Measurements from ENCODE around the gene APOBEC3C.
"Not testable (repeated sequence)": the region's sequence is repeated elsewhere in the genome, so short reads cannot be mapped to it uniquely, and the experiment has no call there.

The APOBEC3C gene

DNA sequence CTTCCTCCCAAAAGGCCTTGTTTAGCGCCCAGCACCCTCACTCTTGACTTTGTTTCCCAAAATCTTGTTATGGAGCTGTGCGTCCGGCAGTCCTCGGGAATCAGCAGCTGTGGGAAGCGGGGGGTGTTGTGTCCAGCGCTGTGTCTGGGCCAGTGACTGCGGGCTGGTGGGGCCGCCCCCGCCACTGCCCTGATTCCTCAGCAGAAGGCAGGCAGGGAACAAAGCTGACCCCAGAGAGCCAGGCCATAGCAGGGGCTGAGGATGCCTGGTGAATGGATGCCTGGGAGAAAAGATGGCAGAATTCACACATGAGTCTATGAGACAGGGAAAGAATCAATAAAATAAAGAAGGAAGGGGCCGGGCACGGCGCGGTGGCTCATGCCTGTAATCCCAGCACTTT, 2.5 kb downstream of the APOBEC3C start:
- DNase-seq (ENCODE audit: insufficient read length) (no peak), FAIRE-seq (no peak)
- TF ChIP-seq POLR2A (IDR thresholded peaks at IDR 0.05; ENCODE audit: low read depth, low read length) (no peak), TAF1 (IDR thresholded peaks at IDR 0.05; ENCODE audit: borderline replicate concordance, low read depth, low read length) (no peak), POLR2AphosphoS5 (IDR thresholded peaks at IDR 0.05; ENCODE audit: low read depth, low read length) (no peak)

DNA sequence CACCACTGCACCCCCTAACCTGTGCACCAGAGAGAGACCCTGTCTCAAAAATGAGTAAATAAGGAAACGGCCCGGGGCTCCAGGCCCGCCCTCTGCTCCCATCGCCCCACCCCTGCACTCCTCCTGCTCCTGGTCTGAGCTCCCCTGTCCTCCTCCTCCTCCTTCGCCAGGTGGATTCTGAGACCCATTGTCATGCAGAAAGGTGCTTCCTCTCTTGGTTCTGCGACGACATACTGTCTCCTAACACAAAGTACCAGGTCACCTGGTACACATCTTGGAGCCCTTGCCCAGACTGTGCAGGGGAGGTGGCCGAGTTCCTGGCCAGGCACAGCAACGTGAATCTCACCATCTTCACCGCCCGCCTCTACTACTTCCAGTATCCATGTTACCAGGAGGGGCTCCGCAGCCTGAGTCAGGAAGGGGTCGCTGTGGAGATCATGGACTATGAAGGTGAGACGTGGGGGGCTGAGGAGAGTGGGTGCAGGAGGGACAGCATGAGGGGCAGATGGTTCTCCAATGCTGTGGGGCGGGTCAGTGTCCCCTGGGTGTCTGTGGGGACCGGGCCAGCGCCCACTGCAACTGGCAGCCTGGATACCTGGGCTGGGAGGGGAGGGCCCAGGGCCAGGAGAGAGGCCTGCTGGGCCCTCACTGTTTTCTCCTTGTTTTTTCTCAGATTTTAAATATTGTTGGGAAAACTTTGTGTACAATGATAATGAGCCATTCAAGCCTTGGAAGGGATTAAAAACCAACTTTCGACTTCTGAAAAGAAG, 3.7 kb downstream of the APOBEC3C start:
- TF ChIP-seq POLR2A (IDR thresholded peaks at IDR 0.05; ENCODE audit: low read depth, low read length): no peak
- no peak for DNase-seq (ENCODE audit: insufficient read length)
- FAIRE-seq: no peak

DNA sequence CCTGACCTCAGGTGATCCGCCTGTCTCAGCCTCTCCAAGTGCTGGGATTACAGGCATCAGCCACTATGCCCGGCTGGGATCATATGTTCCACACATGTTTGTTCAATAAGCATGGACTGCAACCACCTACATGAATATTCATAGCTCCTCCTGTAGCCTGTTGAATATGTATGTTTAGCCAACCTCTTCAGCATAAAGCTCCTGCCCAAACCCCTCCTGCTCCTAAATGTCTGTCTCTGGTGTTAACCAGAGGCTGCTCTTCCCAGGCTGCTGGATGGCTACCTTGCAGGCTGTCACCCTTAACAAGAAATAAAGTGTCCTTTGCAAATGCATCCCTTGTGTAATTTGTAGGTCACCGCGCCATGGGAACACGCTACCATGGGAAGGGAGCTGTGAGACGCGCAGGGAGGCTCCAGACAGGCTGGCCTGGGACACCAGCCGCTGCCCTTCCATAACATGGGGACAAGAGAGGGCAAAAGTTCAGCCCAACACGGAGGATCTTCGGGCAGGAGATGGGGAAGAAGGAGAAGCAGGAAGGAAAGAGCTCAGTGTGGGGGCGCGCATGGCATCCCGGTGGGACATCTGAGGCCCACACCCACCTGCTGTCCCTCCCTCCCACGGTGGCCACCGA, 6.1 kb downstream of the APOBEC3C start:
- FAIRE-seq: peak; percentile 95
- not testable (repeated sequence) for DNase-seq (ENCODE audit: insufficient read length)

DNA sequence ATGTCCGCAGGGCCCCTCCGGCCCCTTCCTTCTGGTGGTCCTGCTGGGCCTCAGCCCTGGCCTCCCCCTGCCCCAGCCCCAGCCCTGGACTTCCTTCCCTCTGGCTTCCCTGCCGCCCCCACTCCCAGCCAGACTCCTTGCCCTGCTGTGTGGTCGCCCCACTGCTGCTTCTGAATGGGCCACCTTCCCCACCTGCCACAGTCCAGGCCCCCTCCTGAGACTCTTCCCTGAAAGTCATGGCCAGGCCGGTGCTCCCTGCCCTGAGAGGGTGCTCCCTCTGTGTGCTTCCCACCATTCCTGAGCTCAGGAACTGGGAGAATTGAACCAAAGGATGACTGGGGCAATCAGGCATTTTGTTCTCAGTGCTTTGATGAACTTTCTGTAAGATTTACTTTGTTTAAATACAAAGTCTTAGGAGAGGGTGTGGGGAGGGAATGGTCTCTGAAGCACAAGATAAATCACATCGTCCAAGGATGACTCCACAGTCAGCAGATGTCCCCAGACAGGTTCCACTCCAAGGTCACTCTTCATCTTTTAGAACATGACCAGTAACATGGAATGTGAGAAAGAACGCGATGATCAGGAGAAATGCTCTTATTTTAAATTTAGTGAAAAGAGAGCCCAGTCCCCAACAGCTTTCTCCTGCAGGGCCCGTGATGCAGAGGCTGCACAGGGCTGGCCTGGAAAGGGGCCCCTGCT, 7.6 kb downstream of the APOBEC3C start:
- no peak for DNase-seq (ENCODE audit: insufficient read length)
- TF ChIP-seq TAF1 (IDR thresholded peaks at IDR 0.05; ENCODE audit: borderline replicate concordance, low read depth, low read length) (no peak), POLR2A (IDR thresholded peaks at IDR 0.05; ENCODE audit: low read depth, low read length) (no peak)
- FAIRE-seq: peak; percentile 82

DNA sequence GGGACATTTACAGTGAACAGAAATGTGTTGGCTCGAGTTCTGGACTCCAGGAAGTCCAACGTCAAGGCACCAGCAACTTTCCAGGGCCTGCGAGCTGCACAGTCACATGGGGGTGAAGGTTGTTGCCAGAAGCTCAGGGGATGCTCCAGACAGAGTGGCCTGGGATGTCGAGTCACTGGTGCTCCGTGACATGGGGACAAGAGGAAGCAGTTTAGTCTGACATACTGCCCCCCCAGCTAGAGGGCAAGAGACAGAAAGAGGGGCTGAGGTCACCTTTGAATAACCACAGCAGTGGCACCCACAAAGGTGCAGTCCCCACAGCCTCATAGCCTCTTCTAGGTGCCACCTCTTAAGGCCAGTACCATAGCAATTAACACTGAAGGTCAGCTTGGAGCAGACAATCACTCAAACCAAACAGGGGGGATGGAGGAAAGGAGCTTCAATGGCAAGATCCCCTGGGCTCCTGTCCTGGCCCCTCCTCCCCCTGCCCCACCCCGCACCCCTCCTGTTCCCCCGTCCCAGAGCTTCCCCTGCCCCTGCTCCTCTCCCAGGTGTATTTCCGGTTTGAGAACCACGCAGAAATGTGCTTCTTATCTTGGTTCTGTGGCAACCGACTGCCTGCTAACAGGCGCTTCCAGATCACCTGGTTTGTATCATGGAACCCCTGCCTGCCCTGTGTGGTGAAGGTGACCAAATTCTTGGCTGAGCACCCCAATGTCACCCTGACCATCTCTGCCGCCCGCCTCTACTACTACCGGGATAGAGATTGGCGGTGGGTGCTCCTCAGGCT, 10.7 kb downstream of the APOBEC3C start:
- FAIRE-seq: peak; percentile 30

DNA sequence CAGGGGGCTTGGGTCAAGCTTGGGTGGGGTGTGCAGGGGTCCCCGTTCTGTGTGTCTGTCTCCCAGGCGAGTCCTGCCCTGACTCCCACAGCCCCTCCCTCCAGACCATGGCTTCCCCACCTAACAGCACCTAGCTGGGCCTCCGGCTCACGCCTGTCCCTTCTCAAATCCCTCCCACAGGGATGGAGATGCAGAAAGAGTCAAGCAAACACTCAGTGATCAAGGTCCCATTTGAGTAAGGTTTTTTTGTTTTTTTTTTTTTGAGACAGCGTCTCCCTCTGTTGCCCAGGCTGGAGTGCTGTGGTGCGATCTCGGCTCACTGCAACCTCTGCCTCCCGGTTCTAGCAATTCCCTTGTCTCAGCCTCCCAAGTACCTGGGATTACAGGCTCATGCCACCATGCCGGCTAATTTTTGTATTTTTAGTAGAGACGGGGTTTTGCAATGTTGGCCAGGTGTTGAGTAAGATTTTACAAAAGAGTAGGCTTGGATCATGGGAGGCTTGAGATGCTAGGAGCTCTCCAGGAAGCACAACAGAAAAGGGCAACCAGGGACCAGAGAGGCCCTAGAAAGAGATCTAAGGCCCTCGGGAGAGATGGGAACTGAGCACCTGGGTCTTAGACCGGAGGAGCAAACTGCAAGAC, 12.6 kb downstream of the APOBEC3C start:
- FAIRE-seq: no peak
- TF ChIP-seq TAF1 (IDR thresholded peaks at IDR 0.05; ENCODE audit: borderline replicate concordance, low read depth, low read length) (no peak), POLR2A (IDR thresholded peaks at IDR 0.05; ENCODE audit: low read depth, low read length) (no peak), POLR2AphosphoS5 (IDR thresholded peaks at IDR 0.05; ENCODE audit: low read depth, low read length) (no peak)
- DNase-seq (ENCODE audit: insufficient read length): no peak

More for the DNA sequence above, 10.7 kb downstream of the APOBEC3C start:
- TF ChIP-seq POLR2AphosphoS5 (IDR thresholded peaks at IDR 0.05; ENCODE audit: low read depth, low read length) (no peak), TAF1 (IDR thresholded peaks at IDR 0.05; ENCODE audit: borderline replicate concordance, low read depth, low read length) (no peak), POLR2A (IDR thresholded peaks at IDR 0.05; ENCODE audit: low read depth, low read length) (no peak)
- no peak for DNase-seq (ENCODE audit: insufficient read length)

DNA sequence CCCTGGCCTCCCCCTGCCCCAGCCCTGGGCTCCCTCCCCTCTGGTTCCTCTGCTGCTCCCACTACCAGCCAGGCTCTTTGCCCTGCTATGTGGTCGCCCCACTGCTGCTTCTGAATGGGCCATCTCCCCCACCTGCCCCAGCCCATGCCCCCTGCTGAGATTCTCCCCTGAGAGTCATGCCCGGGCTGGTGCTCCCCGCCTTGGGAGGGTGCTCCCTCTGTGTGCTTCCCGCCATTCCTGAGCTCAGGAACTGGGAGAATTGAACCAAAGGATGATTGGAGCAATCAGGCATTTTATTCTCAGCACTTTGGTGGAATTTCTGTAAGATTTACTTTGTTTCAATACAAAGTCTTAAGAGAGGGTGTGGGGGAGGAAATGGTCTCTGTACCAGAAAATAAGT, 13.7 kb downstream of the APOBEC3C start:
- TF ChIP-seq POLR2AphosphoS5 (IDR thresholded peaks at IDR 0.05; ENCODE audit: low read depth, low read length) (no peak), POLR2A (IDR thresholded peaks at IDR 0.05; ENCODE audit: low read depth, low read length) (no peak), TAF1 (IDR thresholded peaks at IDR 0.05; ENCODE audit: borderline replicate concordance, low read depth, low read length) (no peak)
- FAIRE-seq (no peak), DNase-seq (ENCODE audit: insufficient read length) (no peak)

DNA sequence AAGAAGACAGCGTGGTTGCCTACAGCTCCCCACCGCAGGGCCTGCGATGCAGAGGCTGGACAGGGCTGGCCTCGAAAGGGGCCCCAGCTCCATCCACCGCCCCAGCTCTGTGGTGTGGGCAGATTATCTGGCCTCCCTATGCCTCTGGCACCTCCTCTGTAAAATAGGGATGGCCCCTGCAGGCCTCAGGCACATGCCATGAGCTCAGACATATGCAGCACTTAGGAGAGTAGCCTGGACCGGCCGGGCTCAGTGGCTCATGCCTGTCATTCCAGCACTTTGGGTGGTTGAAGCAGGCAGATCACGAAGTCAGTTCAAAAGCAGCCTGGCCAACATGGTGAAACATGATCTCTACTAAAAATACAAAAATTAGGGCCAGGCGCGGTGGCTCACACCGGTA, 14.2 kb downstream of the APOBEC3C start:
- DNase-seq (ENCODE audit: insufficient read length) (no peak), FAIRE-seq (no peak)
- TF ChIP-seq POLR2A (IDR thresholded peaks at IDR 0.05; ENCODE audit: low read depth, low read length) (no peak), POLR2AphosphoS5 (IDR thresholded peaks at IDR 0.05; ENCODE audit: low read depth, low read length) (no peak), TAF1 (IDR thresholded peaks at IDR 0.05; ENCODE audit: borderline replicate concordance, low read depth, low read length) (no peak)

DNA sequence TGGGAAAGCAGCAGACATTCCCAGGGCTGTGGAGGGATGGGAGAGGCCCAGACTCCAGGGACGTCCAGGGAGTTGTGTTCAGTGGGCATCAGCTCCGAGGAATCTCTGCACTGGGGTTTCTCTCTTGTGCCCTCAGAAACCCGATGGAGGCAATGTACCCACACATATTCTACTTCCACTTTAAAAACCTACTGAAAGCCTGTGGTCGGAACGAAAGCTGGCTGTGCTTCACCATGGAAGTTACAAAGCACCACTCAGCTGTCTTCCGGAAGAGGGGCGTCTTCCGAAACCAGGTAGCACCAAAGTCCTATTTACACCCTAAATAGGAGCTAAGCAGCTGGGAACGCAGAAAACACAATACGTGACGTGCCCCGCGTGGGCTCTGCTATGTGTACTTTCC, 15.2 kb downstream of the APOBEC3C start:
- TF ChIP-seq TAF1 (IDR thresholded peaks at IDR 0.05; ENCODE audit: borderline replicate concordance, low read depth, low read length) (no peak), POLR2A (IDR thresholded peaks at IDR 0.05; ENCODE audit: low read depth, low read length) (no peak), POLR2AphosphoS5 (IDR thresholded peaks at IDR 0.05; ENCODE audit: low read depth, low read length) (no peak)
- FAIRE-seq (no peak), DNase-seq (ENCODE audit: insufficient read length) (no peak)

DNA sequence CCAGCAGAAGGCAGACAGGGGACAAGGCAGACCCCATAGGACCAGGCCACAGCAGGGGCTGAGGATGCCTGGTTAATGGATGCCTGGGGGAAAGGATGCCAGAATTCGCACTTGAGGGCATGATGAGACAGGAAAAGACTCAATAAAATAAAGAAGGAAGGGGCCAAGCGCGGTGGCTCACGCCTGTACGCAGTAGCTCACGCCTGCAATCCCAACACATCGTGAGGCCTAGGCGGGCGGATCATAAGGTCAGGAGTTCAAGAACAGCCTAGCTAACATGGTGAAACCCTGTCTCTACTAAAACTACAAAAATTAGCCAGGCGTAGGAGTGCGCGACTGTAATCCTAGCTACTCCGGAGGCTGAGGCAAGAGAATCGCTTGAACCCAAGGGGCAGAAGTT, 16.6 kb downstream of the APOBEC3C start:
- no peak for TF ChIP-seq POLR2AphosphoS5 (IDR thresholded peaks at IDR 0.05; ENCODE audit: low read depth, low read length)
- TF ChIP-seq TAF1 (IDR thresholded peaks at IDR 0.05; ENCODE audit: borderline replicate concordance, low read depth, low read length): no peak
- TF ChIP-seq POLR2A (IDR thresholded peaks at IDR 0.05; ENCODE audit: low read depth, low read length): no peak
- FAIRE-seq (no peak), DNase-seq (ENCODE audit: insufficient read length) (no peak)

DNA sequence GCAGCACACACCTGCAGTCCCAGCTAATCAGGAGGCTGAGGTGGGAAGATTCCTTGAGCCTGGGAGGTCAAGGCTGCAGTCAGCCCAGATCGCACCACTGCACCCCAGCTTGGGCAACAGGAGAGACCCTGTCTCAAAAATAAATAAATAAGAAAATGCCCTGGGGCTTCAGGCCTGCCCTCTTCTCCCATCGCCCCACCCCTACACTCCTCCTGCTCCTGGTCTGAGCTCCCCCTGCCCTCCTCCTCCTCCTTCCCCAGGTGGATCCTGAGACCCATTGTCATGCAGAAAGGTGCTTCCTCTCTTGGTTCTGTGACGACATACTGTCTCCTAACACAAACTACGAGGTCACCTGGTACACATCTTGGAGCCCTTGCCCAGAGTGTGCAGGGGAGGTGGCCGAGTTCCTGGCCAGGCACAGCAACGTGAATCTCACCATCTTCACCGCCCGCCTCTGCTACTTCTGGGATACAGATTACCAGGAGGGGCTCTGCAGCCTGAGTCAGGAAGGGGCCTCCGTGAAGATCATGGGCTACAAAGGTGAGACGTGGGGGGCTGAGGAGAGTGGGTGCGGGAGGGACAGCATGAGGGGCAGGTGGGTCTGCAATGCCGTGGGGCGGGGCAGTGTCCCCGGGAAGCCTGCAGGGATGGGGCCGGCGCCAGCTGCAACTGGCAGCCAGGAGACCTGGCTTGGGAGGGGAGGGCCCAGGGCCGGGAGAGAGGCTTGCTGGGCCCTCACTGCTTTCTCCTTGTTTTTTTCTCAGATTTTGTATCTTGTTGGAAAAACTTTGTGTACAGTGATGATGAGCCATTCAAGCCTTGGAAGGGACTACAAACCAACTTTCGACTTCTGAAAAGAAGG, 17.6 kb downstream of the APOBEC3C start:
- not testable (repeated sequence) for FAIRE-seq

DNA sequence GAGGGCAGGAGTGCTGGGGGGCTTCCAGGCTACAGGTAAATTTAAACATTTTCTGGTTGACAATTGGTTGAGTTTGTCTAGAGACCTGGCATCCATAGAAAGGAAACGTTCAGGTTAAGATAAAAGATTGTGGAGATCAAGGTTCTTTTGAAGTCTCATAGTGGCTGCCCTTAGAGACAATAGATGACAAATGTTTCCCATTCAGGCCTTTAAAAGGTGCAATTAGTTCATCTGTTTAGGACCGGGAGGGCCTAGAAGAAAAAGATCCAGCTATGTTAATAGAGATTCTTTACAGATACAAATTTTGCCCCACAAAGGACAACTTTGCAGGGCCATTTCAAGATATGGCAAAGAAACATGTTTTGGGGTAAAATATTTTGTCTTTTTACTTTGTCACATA, 23.0 kb downstream of the APOBEC3C start:
- not testable (repeated sequence) for FAIRE-seq; DNase-seq (ENCODE audit: insufficient read length)

More for the DNA sequence above, 17.6 kb downstream of the APOBEC3C start:
- DNase-seq (ENCODE audit: insufficient read length): not testable (repeated sequence)

All from GM12892 (cell line).